Stimulated activated CD8-positive, alpha-beta memory T cell treated with anti-CD3 and anti-CD28 coated beads, Interleukin-12 subunit alpha, Interleukin-12 subunit beta, amount 100 ng/mL, for 4 hours (primary cell): ENCODE measurements around the gene ME3.
A peak's percentile ranks its signal among the peaks of the same experiment; 100 is the strongest.
"Not testable (repeated sequence)": the region's sequence is repeated elsewhere in the genome, so short reads cannot be mapped to it uniquely, and the experiment has no call there.

ENCODE experiments used
- DNase-seq: peaks from one replicate; pipeline ENCODE4 v3.0.0-alpha.2; 2020; ENCODE audit warnings: low read depth

Gene ME3

DNA sequence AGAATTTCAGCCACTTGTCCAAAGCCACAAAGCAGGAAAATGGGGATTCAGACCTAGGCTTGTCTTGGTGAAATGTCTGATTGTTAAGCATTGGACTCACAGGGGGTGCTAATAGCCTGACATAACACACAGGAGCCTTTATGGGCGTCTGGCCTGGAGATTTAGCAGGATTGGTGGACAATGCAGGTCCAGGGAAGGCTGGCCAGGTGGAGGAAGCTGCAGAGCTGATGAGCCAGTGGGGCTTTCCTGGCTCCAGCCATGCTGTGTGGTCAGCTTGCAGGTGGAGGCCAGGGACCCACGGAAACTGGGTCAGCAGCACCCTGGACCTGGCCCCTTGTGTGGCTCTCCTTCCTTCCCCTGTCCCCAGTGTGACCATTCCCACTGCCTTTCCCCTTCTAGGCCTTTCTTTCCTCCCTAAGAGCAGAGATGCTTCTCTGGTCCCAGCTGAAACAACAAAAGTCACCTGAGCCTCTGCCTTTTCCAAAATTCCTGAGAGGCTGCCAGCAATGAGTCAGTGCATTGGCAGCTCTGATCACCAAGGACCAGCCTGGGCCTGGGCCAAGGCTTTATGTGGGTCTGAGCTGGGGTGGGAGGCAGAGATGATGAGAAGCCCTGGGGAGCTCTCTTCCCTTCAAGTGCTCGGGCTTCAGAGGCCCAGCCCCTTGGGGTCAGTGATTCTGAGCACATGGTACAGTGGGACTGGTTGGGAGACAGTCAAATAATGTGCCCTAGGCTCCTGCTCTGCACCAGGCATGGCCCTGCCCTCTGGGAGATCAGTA, 212.5 kb downstream of the ME3 start:
- DNase-seq: no peak

DNA sequence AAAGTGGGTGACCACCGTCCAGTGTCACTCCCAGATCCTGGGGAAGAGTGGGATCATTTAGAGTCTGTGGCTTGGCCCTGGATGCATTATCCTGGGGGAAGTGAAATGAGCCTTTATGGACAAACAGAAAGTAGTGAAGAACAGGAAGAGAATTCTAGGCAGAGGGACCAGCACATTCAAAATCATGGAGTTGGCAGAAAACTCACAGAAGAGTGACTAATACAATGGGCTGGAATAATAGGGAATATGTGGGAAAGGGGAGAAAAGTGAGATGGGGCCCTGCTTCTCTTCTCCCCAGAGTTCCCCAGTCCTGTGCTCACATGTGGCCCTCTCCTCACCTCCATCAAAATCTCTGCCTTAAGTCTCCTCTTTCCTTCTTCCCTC, 213.4 kb downstream of the ME3 start:
- no peak for DNase-seq

DNA sequence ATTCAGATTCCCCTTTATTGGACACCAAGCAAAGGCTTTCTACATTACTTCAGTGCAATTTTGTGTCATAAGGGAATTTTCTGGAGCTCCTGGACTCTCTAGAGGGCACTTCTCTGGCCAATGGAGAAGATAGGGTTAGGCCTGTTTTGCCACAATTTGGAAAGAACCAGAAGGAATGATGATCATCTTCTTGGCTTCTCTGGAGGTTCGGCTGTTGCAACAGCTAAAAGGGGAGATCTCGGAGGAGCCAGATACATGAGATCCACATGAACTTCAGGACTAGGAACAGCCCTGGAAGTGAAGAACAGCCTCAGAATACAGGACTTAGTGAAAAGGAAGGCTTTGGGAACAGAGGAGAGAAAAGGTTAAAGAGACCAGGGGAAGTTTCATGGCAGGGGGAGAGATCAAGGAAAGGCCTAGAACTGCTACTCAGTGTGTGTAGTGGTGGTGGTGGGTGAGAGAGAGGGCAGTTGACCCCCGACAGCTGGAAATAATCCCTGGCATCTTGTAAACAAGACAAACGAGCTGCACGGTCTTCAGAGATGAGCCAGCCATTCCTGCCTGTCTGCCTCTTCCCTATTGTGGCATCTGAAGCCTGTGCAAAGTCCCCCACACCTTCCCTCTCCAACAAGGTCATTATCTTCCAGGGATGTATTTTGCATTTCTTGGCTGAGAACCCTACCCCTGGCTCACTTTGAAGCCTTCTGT, 214.0 kb downstream of the ME3 start:
- DNase-seq: no peak

DNA sequence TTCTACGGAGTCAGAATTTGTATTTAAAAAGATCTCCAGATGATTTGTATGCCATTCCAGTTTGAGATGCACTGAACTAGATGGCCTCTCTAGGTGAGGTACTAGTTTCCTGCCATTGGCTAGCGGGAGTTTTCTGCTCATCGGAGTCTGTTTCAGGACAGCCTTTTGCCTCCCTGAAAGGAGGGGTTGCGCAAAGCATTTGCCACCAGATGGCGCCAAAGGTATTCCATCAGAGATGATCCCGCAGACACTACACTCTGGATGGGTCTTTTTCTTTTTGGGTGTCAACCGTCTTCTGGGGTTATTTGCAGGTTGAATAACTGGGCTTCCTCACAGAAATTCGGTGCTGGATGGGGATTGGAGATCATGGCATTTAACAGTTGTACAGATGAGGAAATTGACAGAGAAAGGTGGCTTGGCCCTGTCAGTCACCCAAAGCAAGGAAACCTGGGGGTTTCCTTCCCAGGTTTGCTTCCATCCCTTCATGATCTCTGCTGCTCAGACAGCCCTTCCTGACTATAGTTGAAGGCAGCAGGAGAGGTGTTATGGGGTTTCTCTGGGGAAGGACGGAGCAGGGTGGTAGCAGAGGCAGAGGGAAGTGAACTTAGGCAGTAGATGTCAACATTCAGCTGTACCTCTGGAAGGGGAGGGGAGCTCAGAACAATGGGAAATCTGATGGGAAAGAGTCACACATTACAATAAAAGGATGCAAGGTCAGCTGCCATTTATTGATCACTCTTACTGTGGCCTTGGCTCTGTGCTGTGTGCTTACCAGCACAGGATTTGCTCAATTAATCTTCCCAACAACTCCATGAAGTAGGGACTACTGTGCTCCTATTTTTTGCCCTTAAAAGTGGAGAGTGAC, 216.1 kb downstream of the ME3 start:
- peak; percentile 32 for DNase-seq

DNA sequence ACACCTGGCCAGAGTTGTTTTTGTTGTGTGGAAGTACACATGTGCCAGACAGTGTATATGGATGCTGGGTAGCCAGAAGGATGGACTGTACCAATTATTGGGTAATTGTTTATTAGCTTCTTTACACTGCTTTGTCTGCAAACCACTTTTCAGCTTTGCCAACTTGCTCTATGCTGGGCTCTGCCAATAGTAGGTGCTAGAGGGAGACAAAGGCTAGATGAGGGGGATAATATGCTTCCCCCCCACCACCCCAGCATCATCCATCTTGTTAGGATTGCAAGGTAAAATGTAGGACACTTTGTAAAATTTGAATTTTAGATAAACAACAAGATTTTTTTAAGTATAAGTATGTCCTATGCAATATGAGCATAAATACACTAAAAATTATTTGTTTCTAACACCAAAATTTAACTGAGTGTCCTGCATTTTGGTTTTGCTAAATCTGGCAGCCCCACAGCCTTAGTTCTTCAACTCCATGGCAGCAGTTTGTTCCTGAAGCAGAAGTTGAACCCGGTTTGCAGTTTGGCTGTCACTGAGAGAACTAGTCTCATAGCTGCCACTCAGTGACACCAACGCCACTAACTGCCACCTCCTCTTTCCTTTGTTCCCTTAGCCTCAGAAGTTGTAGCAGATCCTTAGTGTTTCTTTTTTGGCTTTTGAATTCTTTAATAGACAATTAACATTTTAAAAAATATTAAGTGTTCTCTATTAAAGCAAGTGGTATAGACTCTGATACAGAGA, 219.0 kb downstream of the ME3 start:
- no peak for DNase-seq

DNA sequence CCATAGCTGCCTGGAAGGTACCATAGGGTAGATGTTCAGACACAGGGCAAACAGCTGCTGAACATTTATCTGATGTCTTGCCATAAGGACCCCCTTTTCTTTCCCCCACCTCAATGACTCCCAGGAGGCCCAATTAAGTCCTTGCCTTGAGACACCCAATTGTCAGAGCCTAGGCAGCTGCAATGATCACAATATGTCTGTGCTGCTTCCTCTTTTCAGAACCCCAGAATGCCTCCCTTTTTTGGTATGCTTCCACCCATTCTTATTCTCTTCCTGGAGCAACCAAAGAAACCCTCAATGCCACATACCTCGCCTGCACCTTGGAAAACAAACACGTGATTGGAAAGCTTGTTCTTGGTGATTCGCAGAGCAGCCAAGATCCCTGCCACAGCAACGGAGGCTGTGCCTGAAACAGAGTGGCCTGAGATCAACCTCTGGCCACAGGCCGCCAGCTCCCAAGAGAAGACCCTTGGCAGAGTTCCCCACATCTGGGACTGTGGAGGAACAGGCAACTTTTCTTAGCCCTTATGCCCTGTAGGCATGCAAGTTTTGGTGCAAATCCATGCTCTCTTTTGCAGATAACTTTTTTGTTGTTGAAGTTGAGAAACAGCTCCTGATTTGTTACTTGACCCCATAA, 222.3 kb downstream of the ME3 start:
- DNase-seq: no peak

DNA sequence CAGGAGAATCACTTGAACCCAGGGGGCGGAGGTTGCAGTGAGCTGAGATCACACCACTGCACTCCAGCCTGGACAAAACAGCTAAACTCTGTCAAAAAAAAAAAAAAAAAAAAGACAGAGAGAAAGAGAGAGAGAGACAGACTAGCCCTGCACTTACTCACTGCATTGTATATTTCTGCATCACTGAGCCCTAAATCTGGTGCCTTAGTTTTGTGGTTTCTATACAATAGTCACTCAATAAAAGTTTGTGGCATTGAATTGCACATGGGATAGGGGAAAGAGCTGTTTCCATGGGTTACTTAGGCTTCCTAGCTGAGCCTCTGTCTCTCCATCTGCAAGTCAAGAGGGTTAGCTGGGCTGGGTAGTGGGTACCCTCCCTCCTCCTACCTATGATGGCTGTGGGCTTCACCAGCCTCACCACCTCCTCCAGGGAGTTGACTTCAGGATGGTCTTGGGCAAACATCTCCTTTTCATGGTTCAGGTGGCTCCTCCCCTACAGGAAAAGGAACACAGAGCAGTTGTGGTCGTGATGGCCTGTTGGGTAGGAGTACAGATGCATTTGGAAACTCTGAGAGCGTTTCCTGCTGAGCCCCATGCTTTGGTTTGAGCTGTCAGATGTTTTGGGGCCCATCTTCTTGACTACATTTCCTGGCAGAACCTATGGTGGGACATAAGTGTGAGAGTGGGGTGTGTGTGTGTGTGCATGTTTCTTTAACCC, 224.5 kb downstream of the ME3 start:
- no peak for DNase-seq

DNA sequence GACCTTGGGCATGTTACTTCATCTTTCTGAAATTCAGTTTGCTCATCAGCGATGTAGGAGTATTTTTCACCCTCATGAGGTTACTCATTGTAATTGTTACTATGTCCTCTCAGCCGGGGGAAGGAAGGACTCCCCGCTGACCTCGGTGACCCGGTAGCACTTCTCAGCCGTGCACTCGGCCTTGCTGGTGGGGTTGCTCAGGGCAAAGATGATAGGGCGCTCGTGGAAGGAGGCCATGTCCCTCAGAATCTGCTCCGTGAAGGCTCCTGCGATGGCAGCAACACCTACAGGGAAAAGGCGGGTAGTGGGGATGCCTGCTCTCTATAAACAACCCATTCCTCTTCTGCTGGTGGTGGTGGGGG, 225.5 kb downstream of the ME3 start:
- no peak for DNase-seq

DNA sequence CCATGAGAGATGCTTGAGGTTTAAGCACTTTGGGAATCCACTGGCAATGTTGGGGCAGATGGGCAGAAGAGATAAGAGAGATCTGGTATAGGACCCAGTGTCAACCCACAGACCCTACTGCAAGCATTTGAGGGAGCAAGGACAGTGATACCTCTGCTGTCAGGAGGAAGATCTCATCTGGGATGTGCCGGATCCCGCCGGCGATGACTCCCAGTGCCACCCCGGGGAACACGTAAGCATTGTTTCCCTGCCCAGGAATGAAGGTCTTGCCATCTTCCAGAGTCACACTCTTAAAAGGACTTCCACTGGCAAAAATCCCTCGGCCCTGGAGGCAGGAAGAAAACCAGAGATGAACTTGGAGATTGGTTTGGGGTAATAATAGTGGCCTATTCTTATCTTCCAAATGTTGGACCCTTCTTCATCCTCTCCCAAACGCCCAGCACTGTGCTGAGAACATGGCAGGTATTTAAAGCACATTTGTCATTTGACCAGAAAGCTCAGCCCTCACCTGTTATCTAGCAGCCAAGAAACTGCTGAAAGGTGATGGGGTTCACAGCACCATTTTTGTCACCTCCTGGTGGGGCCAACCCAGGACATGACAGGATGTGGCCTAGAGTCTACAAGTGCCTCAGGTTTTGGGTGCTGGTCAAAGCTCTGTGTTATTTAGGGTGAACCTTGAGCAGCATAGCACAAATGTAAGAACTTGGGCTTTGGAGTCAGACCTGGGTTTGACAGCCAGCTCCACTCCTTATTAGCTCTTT, 226.1 kb downstream of the ME3 start:
- no peak for DNase-seq

DNA sequence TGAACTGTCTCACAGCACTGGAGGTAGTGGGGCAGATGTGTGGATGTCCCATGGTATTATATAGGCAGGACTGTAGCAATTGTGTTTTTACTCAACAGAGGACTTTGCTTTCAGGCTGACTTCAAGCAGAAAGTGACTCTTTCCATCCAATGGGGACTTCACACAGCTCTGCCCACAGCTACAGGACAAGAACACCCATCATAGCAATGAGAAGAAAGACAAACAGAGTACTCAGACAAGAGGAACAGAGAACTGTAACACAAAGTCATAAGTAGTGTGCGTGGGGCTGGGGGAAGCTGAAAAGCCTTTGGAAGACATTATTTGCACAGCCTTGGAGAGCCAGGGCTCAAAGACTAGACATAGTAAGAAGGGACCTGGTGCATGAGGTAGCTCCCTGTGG, 227.4 kb downstream of the ME3 start:
- no peak for DNase-seq

DNA sequence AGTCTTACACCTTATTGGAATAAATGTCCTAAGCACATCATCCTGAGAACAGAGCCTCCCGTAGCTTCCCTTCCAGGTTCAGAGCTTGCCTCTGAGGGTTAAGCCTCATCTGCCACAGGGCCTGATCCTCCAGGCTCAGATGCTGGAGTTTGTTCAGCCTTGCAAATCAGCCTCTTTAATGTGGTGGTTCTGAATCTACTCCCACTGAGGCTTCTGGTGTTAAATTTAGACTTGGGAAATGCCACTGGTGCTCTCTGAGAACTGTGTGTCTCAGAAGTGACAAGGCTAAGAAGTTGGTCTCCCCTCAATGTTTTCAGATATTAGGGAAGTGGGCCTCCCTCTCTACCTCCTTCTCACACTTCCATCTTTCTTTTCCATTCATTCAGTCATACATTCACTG, 229.0 kb downstream of the ME3 start:
- DNase-seq: no peak

DNA sequence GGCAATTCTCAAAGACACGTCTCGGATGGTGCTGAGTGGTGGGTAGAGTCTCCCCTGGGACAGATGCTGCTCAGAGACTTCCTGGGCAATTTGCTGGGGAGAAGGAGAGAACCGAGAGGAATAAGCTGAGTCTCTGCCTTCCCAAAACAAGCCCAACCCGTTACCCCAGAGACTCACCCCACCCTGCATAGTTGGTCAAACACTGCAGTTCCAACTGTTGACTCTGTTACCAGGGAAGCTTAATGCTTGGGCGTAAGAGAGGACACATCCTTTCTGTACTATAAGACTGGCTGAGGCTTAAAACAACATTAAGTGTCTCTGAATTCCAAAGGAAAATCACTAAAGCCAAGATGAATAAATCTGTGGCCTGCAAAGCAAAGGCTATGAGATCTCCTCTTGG, 229.6 kb downstream of the ME3 start:
- no peak for DNase-seq

DNA sequence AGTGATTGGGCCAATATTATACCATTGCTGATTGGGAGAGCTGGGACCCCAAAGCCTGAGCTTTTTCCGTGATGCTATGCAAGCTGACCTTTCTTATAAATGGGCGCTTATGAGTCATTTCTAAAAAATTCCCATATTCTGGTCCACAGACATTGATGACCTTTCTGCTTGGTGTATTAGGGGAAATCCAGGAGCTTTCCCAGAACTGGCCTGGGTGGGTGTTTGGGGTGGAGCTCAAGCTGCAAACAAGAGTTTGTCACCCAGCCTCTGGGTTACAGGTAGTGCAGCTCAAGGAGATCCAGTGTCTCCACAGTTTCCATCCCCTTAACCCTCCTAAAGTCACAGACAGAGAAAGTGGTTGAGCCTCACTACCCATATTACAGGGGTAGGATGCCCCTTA, 230.0 kb downstream of the ME3 start:
- DNase-seq: no peak

DNA sequence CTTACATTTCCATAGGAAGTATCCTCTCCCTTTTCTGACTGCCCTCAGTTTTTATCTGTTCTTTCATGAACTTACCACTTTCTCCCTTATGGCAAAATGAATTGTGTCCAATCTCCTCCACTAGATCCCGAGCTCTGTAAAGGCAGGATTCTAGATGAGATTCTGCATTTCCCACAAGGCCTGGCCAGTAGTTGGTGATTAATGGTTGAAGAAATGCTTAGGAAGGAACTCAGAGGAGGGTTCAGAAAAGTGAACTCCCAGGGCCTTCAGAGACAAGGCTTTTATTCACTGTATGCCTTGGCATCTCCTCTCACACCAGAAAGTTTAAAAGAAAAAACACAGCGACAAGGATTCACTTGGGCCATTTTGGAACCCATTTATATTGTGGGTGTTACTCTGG, 231.6 kb downstream of the ME3 start:
- no peak for DNase-seq

DNA sequence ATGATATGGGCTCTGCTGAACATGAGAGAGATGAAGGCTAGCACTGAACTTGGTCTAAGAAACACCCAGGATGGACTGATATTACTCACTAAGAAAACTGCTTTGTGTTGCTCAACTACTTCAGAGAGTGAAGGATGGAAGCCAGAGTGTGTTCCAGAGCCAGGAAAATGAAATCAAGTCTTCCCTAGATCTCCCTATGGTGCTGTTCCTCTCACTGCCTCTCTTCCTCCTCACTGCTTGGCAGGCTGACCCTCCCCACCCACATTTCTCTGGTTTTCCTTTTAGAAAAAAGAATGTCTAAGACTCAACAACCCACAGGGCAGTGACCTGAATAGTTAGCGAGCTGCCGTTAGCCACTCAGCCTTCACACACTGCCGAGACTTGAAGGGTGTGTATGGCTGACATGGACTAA, 232.1 kb downstream of the ME3 start:
- no peak for DNase-seq

DNA sequence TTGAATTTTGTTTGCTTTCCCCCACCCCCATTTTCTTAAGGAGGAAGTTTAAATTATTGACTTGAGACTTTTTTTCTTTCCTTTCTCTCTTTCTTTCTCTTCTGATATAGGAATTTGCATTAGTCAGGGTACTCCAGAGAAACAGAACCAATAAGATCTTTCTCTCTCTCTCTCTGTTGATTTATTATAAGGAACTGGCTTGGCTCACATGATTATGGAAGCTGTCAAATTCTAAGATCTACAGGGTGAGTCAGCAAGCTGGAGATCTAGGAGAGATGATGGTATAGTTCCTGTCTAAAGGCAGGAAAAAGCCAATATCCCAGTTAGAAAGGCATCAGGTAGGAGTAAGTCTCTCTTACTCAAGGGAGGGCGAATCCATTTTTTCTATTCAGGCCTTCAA, 233.7 kb downstream of the ME3 start:
- DNase-seq: no peak

DNA sequence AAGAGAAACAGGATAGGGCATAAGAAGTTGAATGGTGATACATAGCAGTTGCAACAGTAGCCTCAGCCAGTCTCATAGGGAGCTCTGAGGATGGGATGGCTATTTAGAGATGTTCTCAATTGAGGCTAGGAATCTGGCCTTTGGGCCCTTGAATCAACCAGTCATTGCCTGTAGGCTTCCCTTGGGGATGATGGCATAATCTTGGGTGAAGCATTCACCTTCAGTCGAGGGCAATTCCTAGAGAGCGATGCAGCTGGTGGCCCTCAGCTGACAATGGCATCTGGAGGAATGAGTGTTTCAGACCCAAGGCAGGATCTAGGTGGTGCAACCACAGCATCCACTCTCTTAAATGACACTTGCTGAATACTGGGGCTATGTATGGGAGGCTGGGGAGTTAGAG, 236.7 kb downstream of the ME3 start:
- no peak for DNase-seq

DNA sequence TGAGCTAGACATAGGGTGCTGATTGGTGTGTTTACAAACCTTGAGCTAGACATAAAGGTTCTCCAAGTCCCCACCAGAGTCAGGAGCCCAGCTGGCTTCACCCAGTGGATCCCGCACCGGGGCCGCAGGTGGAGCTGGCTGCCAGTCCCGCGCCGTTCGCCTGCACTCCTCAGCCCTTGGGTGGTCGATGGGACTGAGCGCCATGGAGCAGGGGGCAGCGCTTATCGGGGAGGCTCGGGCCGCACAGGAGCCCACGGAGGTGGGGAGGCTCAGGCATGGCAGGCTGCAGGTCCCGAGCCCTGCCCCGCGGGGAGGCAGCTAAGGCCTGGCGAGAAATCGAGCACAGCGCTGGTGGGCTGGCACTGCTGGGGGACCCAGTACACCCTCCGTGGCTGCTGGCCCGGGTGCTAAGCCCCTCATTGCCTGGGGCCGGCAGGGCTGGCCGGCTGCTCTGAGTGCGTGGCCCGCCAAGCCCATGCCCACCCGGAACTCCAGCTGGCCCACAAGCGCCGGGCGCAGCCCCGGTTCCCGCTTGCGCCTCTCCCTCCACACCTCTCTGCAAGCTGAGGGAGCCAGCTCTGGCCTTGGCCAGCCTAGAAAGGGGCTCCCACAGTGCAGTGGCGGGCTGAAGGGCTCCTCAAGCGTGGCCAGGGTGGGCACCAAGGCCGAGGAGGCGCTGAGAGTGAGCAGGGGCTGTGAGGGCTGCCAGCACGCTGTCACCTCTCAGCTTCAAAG, 238.9 kb downstream of the ME3 start:
- DNase-seq: not testable (repeated sequence)

DNA sequence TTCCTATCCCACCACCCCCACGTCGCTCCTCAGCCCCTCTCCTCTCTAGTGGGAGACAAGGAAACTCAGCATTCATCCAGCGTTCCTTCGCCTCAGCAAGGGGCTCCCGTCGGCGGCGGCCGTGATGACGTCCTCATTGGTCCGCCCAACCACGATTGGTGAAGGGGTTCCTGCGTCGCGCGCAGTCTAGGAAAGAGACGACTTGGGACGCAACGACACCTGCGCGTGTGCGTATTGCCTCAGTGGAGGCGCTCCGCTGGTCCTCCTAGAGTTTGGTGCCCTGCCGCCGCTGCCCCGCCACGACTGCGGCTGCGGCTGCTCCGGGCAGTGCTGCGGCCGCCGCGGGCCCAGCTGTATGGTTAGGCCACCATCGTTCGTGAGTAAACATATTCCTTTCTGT, 241.2 kb downstream of the ME3 start:
- DNase-seq: no peak

DNA sequence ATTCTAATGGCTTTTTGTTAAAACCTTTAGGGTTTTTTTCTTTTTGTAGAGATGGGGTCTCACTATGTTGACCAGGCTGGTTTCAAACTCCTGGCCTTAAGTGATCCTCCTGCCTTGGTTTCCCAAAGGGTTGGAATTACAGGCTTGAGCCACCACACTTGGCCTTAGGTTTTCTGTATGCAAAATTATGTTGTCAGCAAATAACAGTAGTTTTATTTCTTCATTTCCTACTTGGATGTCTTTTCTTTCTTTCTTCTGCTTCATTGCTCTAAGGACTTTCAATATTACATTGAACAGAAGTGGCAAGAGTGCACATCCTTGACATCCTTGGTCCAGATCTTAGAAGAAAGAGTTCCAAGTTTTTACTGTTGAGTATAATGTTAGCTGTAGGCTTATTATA, 245.0 kb downstream of the ME3 start:
- no peak for DNase-seq
